Mucosa of rectum (tissue), 2 donors: ENCODE measurements around the gene MASP2.
"Not testable (repeated sequence)": the region's sequence is repeated elsewhere in the genome, so short reads cannot be mapped to it uniquely, and the experiment has no call there.

Experiments used
- H3K27ac ChIP-seq, 2 donors: one replicate each; pipeline ENCODE4 v1.7.0; 2013; ENCODE audit warnings: inconsistent platforms in 2 of 2, low read depth in 2 of 2, low read length in 2 of 2
- H3K27me3 ChIP-seq, 2 donors: one replicate each; pipeline ENCODE4 v1.7.0; 2013; ENCODE audit warnings: low read length in 2 of 2; ENCODE audit not compliant: control insufficient read depth in 2 of 2, insufficient read depth in 2 of 2
- H3K36me3 ChIP-seq, 2 donors: one replicate each; pipeline ENCODE4 v1.7.0; 2013; ENCODE audit warnings: low read length in 2 of 2; ENCODE audit not compliant: control insufficient read depth in 2 of 2, insufficient read depth in 2 of 2
- H3K4me1 ChIP-seq, 2 donors: one replicate each; pipeline ENCODE4 v1.7.0; 2013; ENCODE audit warnings: low read length in 2 of 2, mild to moderate bottlenecking in 1 of 2; ENCODE audit not compliant: control insufficient read depth in 2 of 2, insufficient read depth in 2 of 2
- H3K4me3 ChIP-seq, 2 donors: one replicate each; pipeline ENCODE4 v1.7.0; 2013; ENCODE audit warnings: low read length in 2 of 2
- H3K9ac ChIP-seq, 2 donors: one replicate each; pipeline ENCODE4 v1.7.0; 2013; ENCODE audit warnings: low read length in 2 of 2, low read depth in 1 of 2, mild to moderate bottlenecking in 1 of 2
- H3K9me3 ChIP-seq, 2 donors: one replicate each; pipeline ENCODE4 v1.7.0; 2013; ENCODE audit warnings: low read length in 2 of 2; ENCODE audit not compliant: control insufficient read depth in 2 of 2
- donor health status: healthy.
- donor health status: Normal muscosa, but diverticular disease.

The MASP2 gene

DNA sequence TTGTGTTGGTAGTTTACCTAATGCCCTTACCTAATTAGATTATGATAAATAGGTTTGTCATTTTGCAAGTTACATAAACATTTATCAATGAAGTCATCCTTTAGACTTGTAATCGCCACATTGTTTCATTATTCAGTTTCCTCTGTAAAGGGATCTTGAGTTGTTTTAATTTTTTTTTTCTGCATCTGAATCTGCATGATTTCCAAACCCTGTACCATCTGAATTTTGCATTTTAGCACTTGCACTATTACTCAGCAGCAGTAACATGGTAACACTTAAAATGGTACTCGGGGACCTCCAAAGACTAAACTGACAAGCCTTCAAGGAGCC is 22.2 kb downstream of the MASP2 start:
- Histone ChIP-seq H3K27ac (no peak overlapping the region), H3K27me3 (no peaks in the 10 kb centered on the region), H3K36me3 (peaks cover 60 to 70% of the 10 kb centered on the region in 2 donors), H3K9me3 (no peaks in the 10 kb centered on the region), H3K4me1 (no peaks in the 10 kb centered on the region), H3K9ac (no peak overlapping the region), H3K4me3 (no peak overlapping the region)

DNA sequence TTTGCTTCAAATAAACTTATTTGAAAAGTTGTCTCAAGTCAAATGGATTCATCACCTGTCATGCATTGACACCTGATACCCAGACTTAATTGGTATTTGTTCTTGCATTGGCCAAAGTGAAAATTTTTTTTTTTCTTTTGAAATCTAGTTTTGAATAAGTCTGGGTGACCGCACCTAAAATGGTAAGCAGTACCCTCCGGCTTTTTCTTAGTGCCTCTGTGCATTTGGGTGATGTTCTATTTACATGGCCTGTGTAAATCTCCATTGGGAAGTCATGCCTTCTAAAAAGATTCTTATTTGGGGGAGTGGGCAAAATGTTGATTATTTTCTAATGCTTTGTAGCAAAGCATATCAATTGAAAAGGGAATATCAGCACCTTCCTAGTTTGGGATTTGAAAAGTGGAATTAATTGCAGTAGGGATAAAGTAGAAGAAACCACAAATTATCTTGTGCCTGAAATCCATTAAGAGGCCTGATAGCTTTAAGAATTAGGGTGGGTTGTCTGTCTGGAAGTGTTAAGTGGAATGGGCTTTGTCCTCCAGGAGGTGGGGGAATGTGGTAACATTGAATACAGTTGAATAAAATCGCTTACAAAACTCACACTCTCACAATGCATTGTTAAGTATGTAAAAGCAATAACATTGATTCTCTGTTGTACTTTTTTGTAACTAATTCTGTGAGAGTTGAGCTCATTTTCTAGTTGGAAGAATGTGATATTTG is 22.7 kb downstream of the MASP2 start:
- H3K9me3 ChIP-seq = no peaks in the 10 kb centered on the region
- H3K9ac ChIP-seq = no peak overlapping the region
- peaks cover 62 to 72% of the 10 kb centered on the region in 2 donors for H3K36me3 ChIP-seq
- no peaks in the 10 kb centered on the region for H3K27me3 ChIP-seq
- no peaks in the 10 kb centered on the region for H3K4me1 ChIP-seq
- no peak overlapping the region for H3K27ac ChIP-seq
- no peak overlapping the region for H3K4me3 ChIP-seq

DNA sequence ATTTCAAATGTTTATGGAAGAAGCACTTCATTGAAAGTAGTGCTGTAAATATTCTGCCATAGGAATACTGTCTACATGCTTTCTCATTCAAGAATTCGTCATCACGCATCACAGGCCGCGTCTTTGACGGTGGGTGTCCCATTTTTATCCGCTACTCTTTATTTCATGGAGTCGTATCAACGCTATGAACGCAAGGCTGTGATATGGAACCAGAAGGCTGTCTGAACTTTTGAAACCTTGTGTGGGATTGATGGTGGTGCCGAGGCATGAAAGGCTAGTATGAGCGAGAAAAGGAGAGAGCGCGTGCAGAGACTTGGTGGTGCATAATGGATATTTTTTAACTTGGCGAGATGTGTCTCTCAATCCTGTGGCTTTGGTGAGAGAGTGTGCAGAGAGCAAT is 23.8 kb downstream of the MASP2 start:
- Histone ChIP-seq H3K4me3 (no peak overlapping the region), H3K27me3 (no peaks in the 10 kb centered on the region), H3K4me1 (no peaks in the 10 kb centered on the region), H3K36me3 (peaks cover 72 to 83% of the 10 kb centered on the region in 2 donors), H3K27ac (no peak overlapping the region), H3K9me3 (no peaks in the 10 kb centered on the region), H3K9ac (no peak overlapping the region)

DNA sequence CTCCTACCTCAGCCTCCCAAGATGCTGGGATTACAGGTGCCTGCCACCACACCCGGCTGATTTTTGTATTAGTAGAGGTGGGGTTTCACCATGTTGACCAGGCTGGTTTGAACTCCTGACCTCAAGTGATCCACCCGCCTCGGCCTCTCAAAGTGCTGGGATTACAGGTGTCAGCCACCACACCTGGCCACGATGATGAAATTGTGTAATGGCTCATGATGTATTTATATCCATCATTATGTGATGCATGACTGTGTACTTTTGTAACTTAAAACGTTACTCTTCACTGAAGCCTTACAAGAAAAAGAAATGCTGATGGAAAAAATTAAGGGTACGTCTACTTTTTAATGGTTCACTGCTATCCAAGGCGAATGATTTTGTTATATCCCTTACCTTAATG is 27.1 kb downstream of the MASP2 start:
- H3K4me1 ChIP-seq = no peaks in the 10 kb centered on the region

DNA sequence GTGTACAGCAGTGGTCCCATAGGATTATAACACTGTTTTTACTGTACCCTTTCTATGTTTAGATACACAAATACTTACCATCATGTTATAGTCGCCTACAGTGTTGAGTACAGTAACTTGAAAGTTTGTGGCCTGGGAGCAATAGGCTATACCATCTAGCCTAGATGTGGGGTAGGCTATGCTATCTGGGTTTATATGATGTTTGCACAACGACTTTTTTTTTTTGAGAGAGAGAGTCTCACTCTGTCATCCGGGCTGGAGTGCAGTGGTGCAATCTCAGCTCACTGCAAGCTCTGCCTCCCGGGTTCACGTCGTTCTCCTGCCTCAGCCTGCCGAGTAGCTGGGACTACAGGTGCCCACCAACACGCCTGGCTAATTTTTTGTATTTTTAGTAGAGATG is 27.7 kb downstream of the MASP2 start:
- H3K27ac ChIP-seq, H3K9me3 ChIP-seq, H3K4me1 ChIP-seq, H3K9ac ChIP-seq, H3K4me3 ChIP-seq, H3K27me3 ChIP-seq: not testable (repeated sequence)
- peaks cover 76 to 78% of the 10 kb centered on the region in 2 donors for H3K36me3 ChIP-seq

More for the DNA sequence above, 27.1 kb downstream of the MASP2 start:
- Histone ChIP-seq H3K4me3 (no peak overlapping the region), H3K36me3 (peaks cover 76 to 80% of the 10 kb centered on the region in 2 donors), H3K9me3 (no peaks in the 10 kb centered on the region), H3K9ac (no peak overlapping the region), H3K27me3 (no peaks in the 10 kb centered on the region), H3K27ac (no peak overlapping the region)

DNA sequence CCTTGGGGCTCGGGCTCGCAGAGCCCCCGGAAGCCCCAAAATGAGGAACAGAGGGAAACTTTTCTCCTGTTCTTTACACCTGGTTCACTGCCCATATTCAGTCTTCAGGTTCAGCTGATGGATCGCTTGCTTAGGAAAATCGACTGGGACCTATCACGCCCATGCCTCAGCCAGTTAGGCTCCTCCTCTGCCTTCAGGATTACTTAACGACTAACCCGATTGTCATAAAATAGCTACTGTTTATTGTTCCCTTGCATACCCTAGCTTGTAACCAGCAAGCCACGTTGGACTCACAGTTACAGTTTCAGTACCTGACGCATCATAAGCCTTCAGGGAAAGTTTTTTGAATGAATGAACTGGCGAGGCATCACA is 33.9 kb downstream of the MASP2 start:
- Histone ChIP-seq H3K27me3 (no peaks in the 10 kb centered on the region), H3K27ac (peak overlapping the region; percentile 98 to 99), H3K36me3 (peaks cover 33 to 37% of the 10 kb centered on the region in 2 donors), H3K4me1 (peaks cover 12 to 23% of the 10 kb centered on the region in 2 donors), H3K4me3 (peak overlapping the region; percentile 93 to 97), H3K9me3 (no peaks in the 10 kb centered on the region), H3K9ac (peak overlapping the region; percentile 92 to 99)

DNA sequence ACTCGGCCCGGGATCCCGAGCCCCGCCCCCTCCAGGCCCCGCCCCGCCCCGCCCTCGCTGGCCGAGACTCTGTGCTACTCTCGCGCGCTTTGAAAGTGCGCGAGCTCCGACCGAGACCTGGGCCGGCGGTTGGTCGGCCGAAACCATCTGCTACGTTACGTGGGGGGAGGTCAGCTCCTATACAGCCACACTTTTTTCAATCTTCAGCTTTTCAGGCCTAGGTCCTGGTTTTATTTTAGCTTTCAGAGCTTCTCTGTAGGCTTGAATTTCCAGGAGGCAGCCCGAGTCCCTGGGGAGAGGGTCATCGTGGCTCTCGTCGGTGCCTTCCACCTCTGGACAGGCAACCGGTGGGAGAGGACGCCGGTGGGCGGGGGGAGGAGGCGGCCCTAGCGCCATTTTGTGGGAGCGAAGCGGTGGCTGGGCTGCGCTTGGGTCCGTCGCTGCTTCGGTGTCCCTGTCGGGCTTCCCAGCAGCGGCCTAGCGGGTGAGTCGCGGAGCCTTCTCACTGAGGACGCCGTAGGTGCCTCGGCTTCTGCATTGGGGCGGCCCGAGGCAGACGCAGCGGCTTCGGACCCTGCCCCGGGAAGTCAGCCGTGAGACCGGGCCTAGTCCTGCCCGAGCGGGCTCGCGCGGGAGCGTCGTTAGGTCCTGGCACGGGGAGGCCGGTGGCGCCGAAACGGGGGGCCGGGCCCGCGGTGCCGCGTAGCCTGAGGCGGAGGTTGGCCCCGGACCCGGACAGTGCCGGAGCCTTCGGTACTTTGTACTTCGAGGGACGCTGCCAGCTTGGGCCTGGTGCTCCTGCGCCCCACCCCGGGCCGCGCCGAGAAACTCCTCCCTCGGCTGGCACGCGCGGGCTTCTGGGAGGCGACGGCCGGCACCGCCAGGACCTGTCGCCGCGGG is 34.5 kb downstream of the MASP2 start, which contains the start of gene TARDBP:
TARDBP (plus strand) TSS at position 395 of the 900 bp plus-strand sequence. CDS start 1,074 bp downstream, outside the sequence.
- peak within 1 kb of the TSS; percentile 93 to 97 for H3K4me3 ChIP-seq
- no peaks in the 10 kb centered on the region for H3K27me3 ChIP-seq
- H3K9me3 ChIP-seq = no peaks in the 10 kb centered on the region
- H3K9ac ChIP-seq = peak within 1 kb of the TSS; percentile 92 to 99
- peaks cover 15 to 23% of the 10 kb centered on the region in 2 donors for H3K4me1 ChIP-seq
- peaks cover 33% of the 10 kb centered on the region in 2 donors for H3K36me3 ChIP-seq
- H3K27ac ChIP-seq = peak within 1 kb of the TSS; percentile 98 to 99

DNA sequence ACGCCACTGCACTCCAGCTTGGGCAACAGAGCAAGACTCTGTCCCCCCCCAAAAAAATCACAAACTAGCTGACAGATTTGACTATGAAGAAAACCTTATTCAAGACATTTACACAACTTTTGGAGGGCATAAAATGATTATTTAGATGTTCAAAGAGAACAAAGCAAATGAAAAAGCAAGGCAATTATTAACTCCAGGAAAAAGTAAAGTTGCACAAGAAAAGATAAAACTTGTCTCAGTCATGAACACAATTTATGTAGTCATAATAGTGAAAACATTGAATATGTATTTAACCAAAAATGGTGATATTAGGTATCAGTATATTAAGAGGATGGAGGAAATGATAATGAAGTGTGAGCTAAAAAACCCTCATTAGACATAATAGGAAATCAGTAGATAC is 46.5 kb downstream of the MASP2 start:
- Histone ChIP-seq H3K36me3 (no peaks in the 10 kb centered on the region), H3K27ac (no peak overlapping the region), H3K4me1 (no peaks in the 10 kb centered on the region), H3K9me3 (no peaks in the 10 kb centered on the region), H3K9ac (no peak overlapping the region), H3K4me3 (no peak overlapping the region), H3K27me3 (no peaks in the 10 kb centered on the region)

DNA sequence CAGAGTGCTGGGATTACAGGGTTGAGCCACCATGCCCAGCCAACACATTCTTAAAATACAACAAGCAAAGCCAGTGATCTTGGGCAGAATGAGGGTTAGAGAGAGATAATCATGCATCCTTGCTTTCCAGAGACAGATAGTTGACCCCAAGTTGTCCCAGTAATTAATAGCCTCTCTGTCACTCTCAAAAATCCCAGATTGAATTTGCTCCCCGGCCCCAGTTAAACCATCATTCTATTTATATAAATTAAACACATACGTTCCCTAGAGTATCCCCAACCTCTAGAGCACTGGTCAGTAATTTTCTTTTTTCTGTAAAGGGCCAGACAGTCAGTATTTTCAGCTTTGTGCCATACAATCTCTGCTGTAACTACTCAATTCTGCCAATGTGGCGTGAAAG is 50.9 kb downstream of the MASP2 start:
- H3K27ac ChIP-seq = no peak overlapping the region
- no peaks in the 10 kb centered on the region for H3K27me3 ChIP-seq
- H3K4me1 ChIP-seq = no peaks in the 10 kb centered on the region
- no peak overlapping the region for H3K4me3 ChIP-seq
- no peaks in the 10 kb centered on the region for H3K36me3 ChIP-seq
- no peak overlapping the region for H3K9ac ChIP-seq
- no peaks in the 10 kb centered on the region for H3K9me3 ChIP-seq

DNA sequence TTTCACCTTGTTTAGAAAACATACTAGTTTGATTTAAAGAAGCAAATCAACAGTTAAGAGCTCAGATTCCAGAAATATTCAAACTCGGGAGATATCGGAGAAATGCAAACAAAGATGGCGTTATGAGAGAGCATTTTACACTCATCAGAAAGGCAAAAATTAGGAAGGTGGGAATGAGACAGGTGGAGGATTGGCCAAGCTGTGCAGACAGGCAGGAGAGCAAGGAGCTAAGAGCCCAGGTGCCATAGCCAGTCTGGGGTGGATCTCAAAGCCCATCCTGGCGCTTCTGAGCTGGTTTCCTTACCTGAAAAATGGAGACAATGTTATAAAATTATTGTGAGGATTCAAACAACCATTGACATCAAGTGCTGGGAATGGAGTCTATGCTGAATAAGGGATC is 54.2 kb downstream of the MASP2 start:
- Histone ChIP-seq H3K4me3 (no peak overlapping the region), H3K36me3 (no peaks in the 10 kb centered on the region), H3K4me1 (no peaks in the 10 kb centered on the region), H3K9me3 (no peaks in the 10 kb centered on the region), H3K9ac (no peak overlapping the region), H3K27ac (no peak overlapping the region), H3K27me3 (no peaks in the 10 kb centered on the region)
